Endodermal cell (in vitro differentiated cells): ENCODE results near the gene MRPS25. TPM values are rescaled to one million over a fixed set of nuclear protein-coding genes. Genes with fewer than 3 reads are reported as not detected.

Source experiments
- DNase-seq: peaks from one replicate; pipeline ENCODE4 v3.0.0-alpha.2; 2017
- H3K27ac ChIP-seq: 2 replicates; pipeline ENCODE4 v1.5.1; 2013; ENCODE audit warnings: mild to moderate bottlenecking, low read depth, low read length, moderate library complexity
- H3K27me3 ChIP-seq: 2 replicates; pipeline ENCODE4 v1.6.1; 2013; ENCODE audit warnings: mild to moderate bottlenecking, low read length, moderate library complexity; ENCODE audit not compliant: insufficient read depth, control insufficient read depth, poor library complexity, severe bottlenecking
- H3K36me3 ChIP-seq: 2 replicates; pipeline ENCODE4 v1.7.0; 2013; ENCODE audit warnings: mild to moderate bottlenecking, low read length, moderate library complexity; ENCODE audit not compliant: control insufficient read depth, insufficient read depth
- H3K4me1 ChIP-seq: one replicate; pipeline ENCODE4 v1.7.0; 2013; ENCODE audit warnings: low read length; ENCODE audit not compliant: control insufficient read depth, insufficient read depth
- H3K4me3 ChIP-seq: 2 replicates; pipeline ENCODE4 v1.5.1; 2013; ENCODE audit warnings: mild to moderate bottlenecking, low read length, moderate library complexity
- H3K9ac ChIP-seq: 2 replicates; pipeline ENCODE4 v1.6.1; 2013; ENCODE audit warnings: mild to moderate bottlenecking, low read length, moderate library complexity; ENCODE audit not compliant: poor library complexity, severe bottlenecking; ENCODE audit errors: extremely low read depth
- H3K9me3 ChIP-seq: 2 replicates; pipeline ENCODE4 v1.6.1; 2013; ENCODE audit warnings: mild to moderate bottlenecking, low read length, moderate library complexity; ENCODE audit not compliant: control insufficient read depth
- H3K27ac Mint-ChIP-seq: 2 replicates; pipeline ENCODE4 v1.8.0; 2020; ENCODE audit warnings: mixed read lengths
- H3K27me3 Mint-ChIP-seq: 2 replicates; pipeline ENCODE4 v1.8.0; 2021; ENCODE audit warnings: mild to moderate bottlenecking, mixed read lengths; ENCODE audit not compliant: insufficient read depth
- H3K36me3 Mint-ChIP-seq: 2 replicates; pipeline ENCODE4 v1.8.0; 2020; ENCODE audit warnings: low read depth, mixed read lengths
- H3K4me1 Mint-ChIP-seq: 2 replicates; pipeline ENCODE4 v1.8.0; 2020; ENCODE audit warnings: mixed read lengths
- H3K4me3 Mint-ChIP-seq: 2 replicates; pipeline ENCODE4 v1.8.0; 2020; ENCODE audit warnings: mild to moderate bottlenecking, moderate library complexity, mixed read lengths
- H3K9me3 Mint-ChIP-seq: 2 replicates; pipeline ENCODE4 v1.8.0; 2020; ENCODE audit warnings: mild to moderate bottlenecking, mixed read lengths
- WGBS, 2 experiments: methylation state at CpG; one replicate each; pipeline versions ENCODE4 v1.1.5 to v1.1.7; 2013; ENCODE audit warnings: missing lambda C conversion rate in 2 of 2, mixed read lengths in 1 of 2; ENCODE audit not compliant: insufficient coverage in 1 of 2, insufficient read length in 1 of 2; 5-methylcytosine and 5-hydroxymethylcytosine counted together
- total RNA-seq, 2 donors: library from RNA; stranded (reverse); fragmentation: NEBNext Ultra II Directional in 1 of 2; extraction: Animal tissue kit (Norgen Biotek cat#: 25700) in 1 of 2; gene quantifications; 2 replicates in 1 of 2; 3 replicates in 1 of 2; pipeline ENCODE4 v1.2.1, GENCODE V29; 2021
- TF ChIP-seq, protein P1 (sequence below): fragments of 200-600 bp; sonication (generic); conservative IDR thresholded peaks from 2 replicates; pipeline ENCODE4 v1.5.0; 2021; ENCODE audit warnings: antibody characterized with exemption, mild to moderate bottlenecking

Gene MRPS25
- total RNA-seq, 2 donors from 2014 or later = 64.1 to 101 TPM

GRCh38 chr3:15092686-15093085 lies 27.6 kb upstream of the MRPS25 start:
- Histone ChIP-seq H3K36me3 (peaks cover 66% of the 10 kb centered on the region), H3K9me3 (no peaks in the 10 kb centered on the region), H3K4me1 (no peaks in the 10 kb centered on the region), H3K4me3 (no peak overlapping the region), H3K9ac (no peak overlapping the region), H3K27ac (no peak overlapping the region), H3K27me3 (no peaks in the 10 kb centered on the region)
- no peak for DNase-seq
- peaks cover 34% of the 10 kb centered on the region for H3K36me3 Mint-ChIP-seq
- H3K9me3 Mint-ChIP-seq = no peaks in the 10 kb centered on the region
- H3K4me1 Mint-ChIP-seq = no peaks in the 10 kb centered on the region
- TF ChIP-seq, protein P1, sequence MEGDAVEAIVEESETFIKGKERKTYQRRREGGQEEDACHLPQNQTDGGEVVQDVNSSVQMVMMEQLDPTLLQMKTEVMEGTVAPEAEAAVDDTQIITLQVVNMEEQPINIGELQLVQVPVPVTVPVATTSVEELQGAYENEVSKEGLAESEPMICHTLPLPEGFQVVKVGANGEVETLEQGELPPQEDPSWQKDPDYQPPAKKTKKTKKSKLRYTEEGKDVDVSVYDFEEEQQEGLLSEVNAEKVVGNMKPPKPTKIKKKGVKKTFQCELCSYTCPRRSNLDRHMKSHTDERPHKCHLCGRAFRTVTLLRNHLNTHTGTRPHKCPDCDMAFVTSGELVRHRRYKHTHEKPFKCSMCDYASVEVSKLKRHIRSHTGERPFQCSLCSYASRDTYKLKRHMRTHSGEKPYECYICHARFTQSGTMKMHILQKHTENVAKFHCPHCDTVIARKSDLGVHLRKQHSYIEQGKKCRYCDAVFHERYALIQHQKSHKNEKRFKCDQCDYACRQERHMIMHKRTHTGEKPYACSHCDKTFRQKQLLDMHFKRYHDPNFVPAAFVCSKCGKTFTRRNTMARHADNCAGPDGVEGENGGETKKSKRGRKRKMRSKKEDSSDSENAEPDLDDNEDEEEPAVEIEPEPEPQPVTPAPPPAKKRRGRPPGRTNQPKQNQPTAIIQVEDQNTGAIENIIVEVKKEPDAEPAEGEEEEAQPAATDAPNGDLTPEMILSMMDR = no peak
- H3K27me3 Mint-ChIP-seq = no peaks in the 10 kb centered on the region
- no peak overlapping the region for H3K4me3 Mint-ChIP-seq
- H3K27ac Mint-ChIP-seq = no peak overlapping the region
- 92 to 100% methylated on average over 1 of the region's 1 CpG for WGBS, 2 experiments

DNA sequence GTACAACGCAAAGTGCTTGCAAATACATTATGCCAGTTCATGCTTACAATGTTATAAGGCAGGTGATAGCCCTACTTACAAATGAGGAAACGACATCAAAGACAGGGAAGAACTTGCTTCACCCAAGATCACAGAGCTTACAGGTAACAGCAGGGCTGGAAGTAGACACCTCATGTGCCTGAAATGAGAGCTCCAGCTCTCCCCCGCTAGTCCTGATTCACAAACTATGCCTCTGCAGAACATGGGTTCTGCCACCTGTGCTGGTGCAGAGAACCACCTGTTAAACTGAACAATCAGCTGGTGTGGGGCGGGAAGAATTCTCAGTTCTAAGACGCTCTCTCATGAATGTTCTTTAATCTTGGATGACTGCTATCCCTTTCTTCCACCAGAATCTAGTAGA lies 26.5 kb upstream of the MRPS25 start:
- 91 to 100% methylated on average over 3 to 5 of the region's 5 CpGs for WGBS, 2 experiments
- Mint-ChIP-seq H3K27ac (no peak overlapping the region), H3K27me3 (no peaks in the 10 kb centered on the region), H3K4me1 (no peaks in the 10 kb centered on the region), H3K9me3 (no peaks in the 10 kb centered on the region), H3K4me3 (no peak overlapping the region), H3K36me3 (peaks cover 36% of the 10 kb centered on the region)
- no peak overlapping the region for H3K4me3 ChIP-seq
- H3K4me1 ChIP-seq = no peaks in the 10 kb centered on the region
- H3K27me3 ChIP-seq = no peaks in the 10 kb centered on the region
- DNase-seq = no peak
- no peak overlapping the region for H3K27ac ChIP-seq
- TF ChIP-seq, protein P1 = no peak
- H3K36me3 ChIP-seq = peaks cover 76% of the 10 kb centered on the region
- H3K9ac ChIP-seq = no peak overlapping the region
- no peaks in the 10 kb centered on the region for H3K9me3 ChIP-seq

GRCh38 chr3:15089201-15089600 lies 24.1 kb upstream of the MRPS25 start:
- peaks cover 76% of the 10 kb centered on the region for H3K36me3 ChIP-seq
- Mint-ChIP-seq H3K9me3 (no peaks in the 10 kb centered on the region), H3K27ac (no peak overlapping the region), H3K27me3 (no peaks in the 10 kb centered on the region), H3K4me1 (no peaks in the 10 kb centered on the region), H3K4me3 (no peak overlapping the region), H3K36me3 (peaks cover 33% of the 10 kb centered on the region)
- TF ChIP-seq, protein P1 = no peak
- H3K4me3 ChIP-seq = no peak overlapping the region
- no peaks in the 10 kb centered on the region for H3K4me1 ChIP-seq
- WGBS, 2 experiments = 100% methylated on average over 1 of the region's 1 CpG; no CpG with 5 or more reads in 1 of the 2 experiments
- no peak overlapping the region for H3K27ac ChIP-seq
- H3K9ac ChIP-seq = no peak overlapping the region
- no peak for DNase-seq
- no peaks in the 10 kb centered on the region for H3K27me3 ChIP-seq
- no peaks in the 10 kb centered on the region for H3K9me3 ChIP-seq
